GM20000 (cell line): Measurements from ENCODE around the gene RAN.
"Not testable (repeated sequence)": the region's sequence is repeated elsewhere in the genome, so short reads cannot be mapped to it uniquely, and the experiment has no call there.

ENCODE experiments used
- DNase-seq: peaks from one replicate; pipeline ENCODE4 v3.0.0; 2012; ENCODE audit warnings: low spot score
- TF ChIP-seq, protein P1 (sequence below): IDR thresholded peaks from 2 replicates; pipeline ENCODE4 v1.5.1; 2012; ENCODE audit warnings: mild to moderate bottlenecking, control low read depth; ENCODE audit errors: extremely low read depth, missing control alignments

The RAN gene

DNA sequence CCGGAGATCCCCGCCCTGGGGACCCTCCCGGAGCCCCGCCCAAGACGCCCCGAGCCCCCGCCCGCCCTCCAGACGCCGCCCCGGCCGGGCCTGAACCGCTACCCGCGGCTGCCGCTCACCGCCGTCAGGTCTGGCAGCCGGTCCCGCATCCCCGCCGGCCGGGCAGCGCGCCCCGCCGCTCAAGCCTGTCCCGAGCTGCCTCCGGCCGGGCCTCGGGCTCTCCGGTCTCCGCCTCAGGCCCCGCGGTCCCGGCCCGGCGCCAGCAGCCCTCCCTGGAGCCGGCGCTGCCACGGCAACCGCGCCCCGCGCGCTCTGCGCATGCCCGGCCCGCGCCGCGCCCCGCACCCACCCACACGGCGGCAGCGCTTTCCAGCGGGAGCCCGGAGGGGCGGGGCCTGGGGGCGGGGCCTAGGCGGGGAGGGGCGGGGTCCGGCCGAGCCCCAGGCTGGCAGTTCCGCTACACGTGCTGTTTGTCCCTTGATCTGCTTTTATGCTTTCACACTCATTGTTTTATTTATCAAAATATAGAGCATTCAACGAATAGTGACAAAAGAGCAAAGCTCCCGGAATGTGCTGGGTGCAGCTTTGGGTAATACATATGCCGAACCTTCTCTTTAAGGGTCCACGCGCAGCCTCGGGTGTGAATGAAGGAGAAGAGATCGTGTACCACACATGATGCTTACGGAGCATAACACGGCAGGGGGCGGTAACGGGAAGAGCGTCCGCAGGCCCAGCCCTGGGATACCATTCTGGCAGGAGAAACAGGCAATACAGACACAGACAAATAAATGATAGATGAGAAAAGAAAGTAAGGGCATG, 32.7 kb upstream of the RAN start, which contains the start of gene STX2:
TSS of gene STX2 (minus strand) at position 300 of the 819 bp plus-strand sequence. CDS start at position 149, 151 bp downstream.
- TF ChIP-seq, protein P1, sequence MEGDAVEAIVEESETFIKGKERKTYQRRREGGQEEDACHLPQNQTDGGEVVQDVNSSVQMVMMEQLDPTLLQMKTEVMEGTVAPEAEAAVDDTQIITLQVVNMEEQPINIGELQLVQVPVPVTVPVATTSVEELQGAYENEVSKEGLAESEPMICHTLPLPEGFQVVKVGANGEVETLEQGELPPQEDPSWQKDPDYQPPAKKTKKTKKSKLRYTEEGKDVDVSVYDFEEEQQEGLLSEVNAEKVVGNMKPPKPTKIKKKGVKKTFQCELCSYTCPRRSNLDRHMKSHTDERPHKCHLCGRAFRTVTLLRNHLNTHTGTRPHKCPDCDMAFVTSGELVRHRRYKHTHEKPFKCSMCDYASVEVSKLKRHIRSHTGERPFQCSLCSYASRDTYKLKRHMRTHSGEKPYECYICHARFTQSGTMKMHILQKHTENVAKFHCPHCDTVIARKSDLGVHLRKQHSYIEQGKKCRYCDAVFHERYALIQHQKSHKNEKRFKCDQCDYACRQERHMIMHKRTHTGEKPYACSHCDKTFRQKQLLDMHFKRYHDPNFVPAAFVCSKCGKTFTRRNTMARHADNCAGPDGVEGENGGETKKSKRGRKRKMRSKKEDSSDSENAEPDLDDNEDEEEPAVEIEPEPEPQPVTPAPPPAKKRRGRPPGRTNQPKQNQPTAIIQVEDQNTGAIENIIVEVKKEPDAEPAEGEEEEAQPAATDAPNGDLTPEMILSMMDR, result no peak

DNA sequence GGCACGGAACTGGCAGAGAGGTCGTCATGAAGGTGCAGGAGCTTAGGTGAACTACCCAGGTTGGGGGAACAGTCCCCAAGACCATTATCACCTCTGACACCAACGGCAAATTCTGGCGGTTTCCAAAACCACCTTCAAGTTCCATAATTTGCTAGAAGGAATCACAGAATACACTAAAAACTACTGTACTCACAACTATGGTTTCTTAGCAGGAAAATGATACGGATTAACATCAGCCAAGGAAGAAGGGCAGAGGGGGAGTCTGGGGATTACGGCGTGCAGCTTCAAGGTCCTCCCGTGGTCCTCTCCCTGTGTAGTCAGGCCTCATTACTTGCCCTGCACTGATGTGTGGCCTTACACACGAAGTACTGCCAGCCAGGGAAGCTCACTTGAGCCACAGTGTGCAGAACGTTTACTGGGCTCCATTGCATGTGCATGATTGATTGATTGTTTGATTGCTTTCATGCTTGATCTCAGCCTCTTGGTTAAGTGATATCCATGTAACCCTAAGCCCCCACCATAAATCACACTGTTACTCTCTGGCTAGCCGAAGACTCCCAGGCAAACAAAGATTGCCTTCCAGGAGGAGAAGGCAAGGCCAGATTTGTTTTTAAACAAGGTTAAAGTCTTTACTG, 32.0 kb upstream of the RAN start:
- TF ChIP-seq, protein P1, result no peak
- no peak for DNase-seq

More for the DNA sequence above, 32.7 kb upstream of the RAN start, which contains the start of gene STX2:
- peak; percentile 98 for DNase-seq

DNA sequence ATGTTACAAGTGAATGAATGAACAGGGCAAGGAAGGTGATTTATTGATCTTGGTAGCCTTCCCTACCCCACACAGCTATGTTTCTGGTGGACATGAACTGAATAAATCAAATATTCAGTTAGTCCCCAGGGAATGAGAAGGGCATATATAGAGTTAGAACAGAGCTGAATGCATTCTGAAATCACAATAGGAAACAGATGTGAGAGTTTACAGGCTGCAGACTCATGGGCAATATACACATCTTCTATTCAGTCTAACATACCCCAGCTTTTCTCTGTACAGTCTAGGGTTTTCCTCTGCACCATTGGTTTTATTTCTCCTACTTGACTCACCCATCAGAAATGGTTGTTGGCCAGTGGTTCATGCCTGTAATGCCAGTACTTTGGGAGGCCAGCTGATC, 25.5 kb upstream of the RAN start:
- no peak for DNase-seq
- TF ChIP-seq, protein P1, result no peak

DNA sequence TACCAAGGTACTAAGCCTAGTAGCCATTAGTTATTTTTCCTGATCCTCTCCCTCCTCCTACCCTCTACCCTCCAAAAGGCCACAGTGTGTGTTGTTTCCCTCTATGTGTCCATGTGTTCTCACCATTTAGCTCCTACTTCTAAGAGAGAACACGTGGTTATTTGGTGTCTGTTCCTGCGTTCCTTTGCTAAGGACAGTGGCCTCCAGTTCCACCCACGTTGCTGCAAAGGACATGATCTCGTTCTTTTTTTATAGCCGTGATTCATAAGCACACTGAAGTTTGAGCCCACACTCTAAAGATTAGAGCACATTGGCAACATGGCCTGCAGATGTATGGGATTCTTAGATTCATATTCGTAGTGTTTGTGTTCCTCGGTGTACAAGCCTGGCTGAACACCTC, 24.8 kb upstream of the RAN start:
- no peak for DNase-seq
- TF ChIP-seq, protein P1, result no peak

DNA sequence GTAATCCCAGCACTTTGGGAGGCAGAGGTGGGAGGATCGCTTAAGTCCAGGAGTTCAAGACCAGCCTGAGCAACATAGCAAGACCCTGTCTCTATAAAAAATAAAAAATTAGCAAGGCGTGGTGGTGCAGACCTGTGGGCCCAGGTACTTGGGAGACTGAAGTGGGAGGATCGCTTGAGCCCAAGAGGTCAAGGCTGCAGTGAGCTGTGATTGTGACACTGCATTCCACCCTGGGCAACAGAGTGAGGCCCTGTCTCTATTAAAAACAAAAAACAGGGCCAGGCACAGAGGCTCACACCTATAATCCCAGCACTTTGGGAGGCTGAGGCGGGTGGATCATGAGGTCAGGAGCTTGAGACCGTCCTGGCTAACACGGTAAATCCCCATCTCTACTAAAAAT, 23.8 kb upstream of the RAN start:
- not testable (repeated sequence) for DNase-seq

DNA sequence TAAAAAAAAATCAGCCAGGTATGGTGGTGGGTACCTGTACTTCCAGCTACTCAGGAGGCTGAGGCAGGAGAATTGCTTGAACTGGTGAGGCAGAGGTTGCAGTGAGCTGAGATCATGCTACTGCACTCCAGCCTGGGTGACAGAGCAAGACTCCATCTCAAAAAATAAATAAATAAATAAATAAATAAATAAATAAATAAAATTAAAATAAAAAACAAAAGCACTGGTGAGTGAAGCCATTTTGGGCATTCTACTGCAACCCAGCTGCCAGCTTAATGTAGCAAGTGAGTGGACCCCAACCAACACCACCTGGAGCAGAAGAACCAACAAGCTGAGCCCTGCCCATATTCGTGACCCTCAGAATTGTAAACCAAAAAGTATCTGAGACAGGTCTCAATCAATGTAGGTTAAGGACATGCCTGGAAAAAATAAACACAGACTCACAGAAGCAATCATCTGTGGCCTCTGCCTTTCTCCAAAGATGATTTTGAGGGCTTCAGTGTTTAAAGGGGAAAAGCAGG, 23.0 kb upstream of the RAN start:
- DNase-seq, result not testable (repeated sequence)

DNA sequence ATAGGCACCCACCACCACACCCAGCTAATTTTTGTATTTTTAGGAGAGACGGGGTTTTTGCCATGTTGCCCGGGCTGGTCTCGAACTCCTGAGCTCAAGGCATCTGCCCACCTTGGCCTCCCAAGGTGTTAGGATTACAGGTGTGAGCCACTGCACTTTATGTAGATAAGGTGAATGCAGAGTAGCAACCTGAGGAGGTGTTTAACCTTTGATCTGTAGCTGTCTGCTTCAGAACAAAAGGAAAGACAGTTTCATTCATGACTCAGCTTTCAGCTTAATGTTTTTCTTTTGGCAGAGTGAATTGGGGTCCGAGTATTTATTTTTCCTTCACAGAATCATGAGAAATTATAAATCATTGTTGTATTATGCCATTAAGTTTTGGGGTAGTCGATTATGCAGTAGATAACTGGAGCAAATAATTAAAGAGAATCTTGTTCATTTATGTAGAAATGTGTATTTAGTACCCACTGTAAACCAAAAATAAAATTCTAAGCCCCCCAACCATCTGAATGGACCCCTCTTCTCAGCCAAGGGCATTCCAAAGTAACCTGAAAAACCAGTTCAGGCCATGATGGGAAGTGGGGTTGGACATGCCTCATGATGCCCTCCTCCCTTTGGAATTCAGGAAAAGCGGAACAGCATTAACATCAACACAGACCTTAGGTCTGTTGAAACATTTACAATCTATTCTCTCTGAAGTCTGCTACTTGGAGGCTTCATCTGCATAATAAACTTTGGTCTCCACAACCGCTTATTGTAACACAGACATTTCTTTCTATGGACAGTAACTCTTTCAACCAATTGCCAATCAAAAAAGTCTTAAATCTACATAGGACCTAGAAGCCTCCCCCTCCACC, 22.1 kb upstream of the RAN start:
- TF ChIP-seq, protein P1, result no peak
- DNase-seq, result no peak

DNA sequence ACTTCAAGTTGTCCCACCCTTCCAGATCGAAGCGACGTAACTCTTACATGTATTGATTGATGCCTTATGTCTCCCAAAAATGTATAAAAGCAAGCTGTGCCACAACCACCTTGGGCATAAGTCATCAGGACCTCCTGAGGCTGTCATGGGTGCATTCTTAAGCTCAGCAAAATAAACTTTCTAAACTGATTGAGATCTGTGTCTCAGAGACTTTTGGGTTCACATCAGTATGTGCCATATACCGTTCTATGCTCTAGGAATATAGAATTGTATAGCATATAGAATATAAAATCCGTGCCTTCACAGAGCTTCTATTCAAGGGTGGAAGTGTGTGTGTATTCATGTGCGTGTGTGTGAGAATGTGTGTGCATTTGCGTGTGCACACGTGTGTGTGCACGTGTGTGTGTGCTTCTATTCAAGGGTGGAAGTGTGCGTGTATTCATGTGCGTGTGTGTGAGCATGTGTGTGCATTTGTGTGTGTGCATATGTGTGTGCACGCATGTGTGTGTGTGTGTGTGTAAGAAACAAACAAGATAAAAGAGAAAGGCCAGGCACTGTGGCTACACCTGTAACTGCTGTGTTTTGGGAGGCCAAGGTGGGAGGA, 21.3 kb upstream of the RAN start:
- DNase-seq, result no peak
- TF ChIP-seq, protein P1, result no peak
